ENCODE data around the gene KCTD19.

DNA sequence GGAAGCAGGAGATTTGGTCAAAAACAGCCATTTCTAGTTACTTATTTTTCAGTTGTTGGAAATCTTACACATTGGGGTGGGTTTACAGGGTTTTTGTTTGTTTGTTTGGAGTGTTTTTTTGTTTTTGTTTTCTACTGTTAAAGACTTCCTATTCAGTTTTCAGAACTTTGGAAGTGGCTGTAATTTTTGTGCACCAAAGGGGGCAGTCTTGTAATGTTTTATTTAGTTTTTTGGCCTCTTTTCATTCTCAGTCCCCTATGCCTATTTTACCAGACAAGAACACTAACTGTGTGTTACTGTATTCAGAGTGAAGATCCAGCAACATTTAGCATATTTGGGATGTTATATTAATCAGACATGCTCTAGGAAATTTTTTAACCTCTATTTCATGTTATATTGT is 46.1 kb upstream of the KCTD19 start:
- TF ChIP-seq CTCF (IDR thresholded peaks at IDR 0.05 in 8 of 11, conservative IDR thresholded peaks at IDR 0.05 in 3 of 11) (peak in 5 of 11 experiments; percentile 41 to 57 (median 52)), POLR2A (IDR thresholded peaks at IDR 0.05) (no peak)
